GM12801 (cell line): ENCODE results near the gene TSSC4.

Experiments
- CTCF ChIP-seq: IDR thresholded peaks from one replicate; pipeline ENCODE4 v1.5.1; 2011; ENCODE audit warnings: control low read depth; ENCODE audit not compliant: insufficient read length; ENCODE audit errors: extremely low read depth

TSSC4 gene

DNA sequence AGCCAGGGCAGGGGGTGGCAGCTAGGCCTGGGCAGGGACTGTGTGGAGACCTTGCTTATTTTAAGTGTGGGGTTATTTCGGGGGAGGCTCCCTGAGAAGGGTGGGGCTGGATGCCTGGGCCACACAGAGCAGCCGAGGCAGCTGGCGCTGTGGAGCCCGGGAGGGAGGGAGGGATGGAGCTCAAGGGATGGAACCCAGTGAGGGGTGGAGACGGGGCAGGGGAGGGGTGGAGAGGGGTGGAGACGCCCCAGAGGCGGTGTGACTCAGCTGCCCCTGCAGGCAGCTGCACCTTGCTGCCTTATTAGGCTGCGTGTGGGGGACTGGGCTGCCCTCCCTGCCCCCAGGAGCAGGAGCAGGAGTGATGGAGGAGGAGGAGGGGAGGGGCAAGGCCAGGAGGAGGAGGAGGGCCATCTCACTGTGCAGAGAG is 9.8 kb upstream of the TSSC4 start:
- no peak for TF ChIP-seq CTCF

- TF ChIP-seq CTCF, result no peak
These were observed 9.2 kb upstream of the TSSC4 start for GRCh38 chr11:2391181-2391975.

DNA sequence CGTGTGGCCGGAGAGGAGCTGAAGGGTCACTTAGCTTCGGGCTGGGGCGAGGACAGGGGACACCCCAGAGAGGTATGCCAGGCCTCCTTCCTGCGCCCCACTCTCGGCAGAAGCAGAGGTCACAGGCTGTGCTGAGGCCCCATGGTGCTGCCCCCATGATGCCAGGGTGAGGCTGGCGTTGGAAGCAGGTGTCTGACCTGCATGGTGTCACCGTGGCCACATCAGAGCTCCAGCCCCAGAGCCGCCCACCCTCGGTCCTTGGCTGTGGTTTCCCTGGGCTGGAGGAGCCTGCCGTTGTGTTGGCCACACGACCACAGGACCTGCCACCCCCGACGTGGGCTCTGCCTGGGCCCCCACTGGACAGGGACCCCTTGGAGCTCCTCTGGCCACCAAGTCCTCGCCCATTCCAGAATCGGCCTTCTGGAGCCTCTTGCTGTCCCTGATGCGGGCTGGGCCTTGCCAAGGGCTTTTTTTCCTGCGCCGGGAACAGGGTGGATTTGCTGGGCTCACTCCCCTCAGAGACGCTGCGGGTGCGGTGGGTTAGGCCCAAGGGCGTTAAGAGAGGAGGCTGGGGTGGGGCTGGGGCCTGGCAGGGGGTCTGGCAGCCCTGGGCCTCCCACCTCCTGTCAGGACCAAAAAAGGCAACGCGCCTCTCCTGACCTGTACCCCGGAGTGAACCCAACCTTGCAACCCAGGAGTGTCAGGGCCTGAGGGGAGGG is 8.2 kb upstream of the TSSC4 start:
- no peak for TF ChIP-seq CTCF

DNA sequence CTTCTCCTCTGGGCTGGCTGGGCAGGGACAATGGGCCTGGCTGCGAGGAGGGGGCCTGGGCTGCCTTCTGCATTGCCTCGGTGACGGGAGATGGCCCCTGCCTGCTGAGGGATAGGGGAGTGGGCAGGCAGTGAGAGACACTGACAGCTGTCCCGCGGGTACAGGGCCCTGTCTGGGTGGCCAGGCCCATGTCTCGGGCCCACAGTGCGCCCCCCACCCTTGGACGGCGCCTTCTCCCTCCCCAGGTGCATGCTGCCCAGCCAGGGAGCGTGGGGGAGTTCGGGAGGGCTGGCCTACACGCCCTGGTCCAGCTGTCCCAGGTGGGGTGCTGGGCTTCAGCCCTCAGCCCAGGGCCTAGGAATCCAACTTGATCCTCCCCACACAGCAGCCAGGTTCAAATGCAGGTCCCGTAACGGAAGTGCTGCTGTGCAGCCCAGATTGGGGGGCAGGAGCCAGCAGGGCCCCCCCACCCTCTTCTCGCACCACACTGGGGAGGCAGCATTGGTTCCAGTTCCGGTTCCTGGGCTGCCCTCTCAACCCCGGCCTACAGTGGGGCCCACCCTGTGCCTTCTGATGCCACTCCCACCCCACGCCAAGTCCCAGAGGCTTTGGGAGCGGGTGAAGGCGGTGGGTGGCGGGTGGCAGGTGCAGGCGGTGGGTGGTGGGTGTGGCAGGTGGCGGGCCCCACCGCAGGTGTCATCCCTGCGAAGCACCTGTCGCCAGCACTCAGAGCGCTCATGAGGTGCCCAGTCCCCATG is 7.3 kb upstream of the TSSC4 start:
- TF ChIP-seq CTCF, result no peak

GRCh38 chr11:2393941-2394817 is 6.4 kb upstream of the TSSC4 start:
- TF ChIP-seq CTCF, result no peak

GRCh38 chr11:2394818-2395105 is 5.8 kb upstream of the TSSC4 start:
- no peak for TF ChIP-seq CTCF
